ENCODE measurements around the gene APLP2.

DNA sequence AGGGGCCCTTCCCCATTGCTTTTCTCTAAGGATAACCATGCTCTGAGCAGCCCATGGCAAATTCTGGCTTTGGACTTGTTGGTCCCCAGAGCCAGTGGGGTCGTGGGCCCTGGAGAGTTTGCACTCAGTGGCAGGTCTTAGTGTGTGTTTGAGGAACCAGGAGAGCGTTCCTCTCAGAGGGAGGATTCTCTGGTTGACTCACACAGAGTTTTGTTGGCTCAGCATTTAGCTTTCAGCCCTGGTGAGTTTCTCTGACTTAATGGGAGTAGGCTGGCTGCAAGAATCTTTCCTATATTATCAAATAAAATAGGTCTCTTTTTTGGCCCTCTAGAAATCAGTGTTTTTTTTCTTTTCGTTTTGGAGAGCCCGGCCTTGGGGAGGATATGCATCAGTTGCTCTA is 110.8 kb downstream of the APLP2 start:
- TF ChIP-seq, protein P1, sequence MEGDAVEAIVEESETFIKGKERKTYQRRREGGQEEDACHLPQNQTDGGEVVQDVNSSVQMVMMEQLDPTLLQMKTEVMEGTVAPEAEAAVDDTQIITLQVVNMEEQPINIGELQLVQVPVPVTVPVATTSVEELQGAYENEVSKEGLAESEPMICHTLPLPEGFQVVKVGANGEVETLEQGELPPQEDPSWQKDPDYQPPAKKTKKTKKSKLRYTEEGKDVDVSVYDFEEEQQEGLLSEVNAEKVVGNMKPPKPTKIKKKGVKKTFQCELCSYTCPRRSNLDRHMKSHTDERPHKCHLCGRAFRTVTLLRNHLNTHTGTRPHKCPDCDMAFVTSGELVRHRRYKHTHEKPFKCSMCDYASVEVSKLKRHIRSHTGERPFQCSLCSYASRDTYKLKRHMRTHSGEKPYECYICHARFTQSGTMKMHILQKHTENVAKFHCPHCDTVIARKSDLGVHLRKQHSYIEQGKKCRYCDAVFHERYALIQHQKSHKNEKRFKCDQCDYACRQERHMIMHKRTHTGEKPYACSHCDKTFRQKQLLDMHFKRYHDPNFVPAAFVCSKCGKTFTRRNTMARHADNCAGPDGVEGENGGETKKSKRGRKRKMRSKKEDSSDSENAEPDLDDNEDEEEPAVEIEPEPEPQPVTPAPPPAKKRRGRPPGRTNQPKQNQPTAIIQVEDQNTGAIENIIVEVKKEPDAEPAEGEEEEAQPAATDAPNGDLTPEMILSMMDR (conservative IDR thresholded peaks at IDR 0.05; ENCODE audit: low read depth in 2 of 2), result no peak
- no peak for TF ChIP-seq EZH2phosphoT487 (IDR thresholded peaks at IDR 0.05; ENCODE audit: unreplicated experiment)
- TF ChIP-seq ZNF331 (CRISPR knock-in tag; IDR thresholded peaks at IDR 0.05; ENCODE audit: low read depth), result no peak
- no peak for TF ChIP-seq ETS1 (IDR thresholded peaks at IDR 0.05)
- TF ChIP-seq, protein P2, sequence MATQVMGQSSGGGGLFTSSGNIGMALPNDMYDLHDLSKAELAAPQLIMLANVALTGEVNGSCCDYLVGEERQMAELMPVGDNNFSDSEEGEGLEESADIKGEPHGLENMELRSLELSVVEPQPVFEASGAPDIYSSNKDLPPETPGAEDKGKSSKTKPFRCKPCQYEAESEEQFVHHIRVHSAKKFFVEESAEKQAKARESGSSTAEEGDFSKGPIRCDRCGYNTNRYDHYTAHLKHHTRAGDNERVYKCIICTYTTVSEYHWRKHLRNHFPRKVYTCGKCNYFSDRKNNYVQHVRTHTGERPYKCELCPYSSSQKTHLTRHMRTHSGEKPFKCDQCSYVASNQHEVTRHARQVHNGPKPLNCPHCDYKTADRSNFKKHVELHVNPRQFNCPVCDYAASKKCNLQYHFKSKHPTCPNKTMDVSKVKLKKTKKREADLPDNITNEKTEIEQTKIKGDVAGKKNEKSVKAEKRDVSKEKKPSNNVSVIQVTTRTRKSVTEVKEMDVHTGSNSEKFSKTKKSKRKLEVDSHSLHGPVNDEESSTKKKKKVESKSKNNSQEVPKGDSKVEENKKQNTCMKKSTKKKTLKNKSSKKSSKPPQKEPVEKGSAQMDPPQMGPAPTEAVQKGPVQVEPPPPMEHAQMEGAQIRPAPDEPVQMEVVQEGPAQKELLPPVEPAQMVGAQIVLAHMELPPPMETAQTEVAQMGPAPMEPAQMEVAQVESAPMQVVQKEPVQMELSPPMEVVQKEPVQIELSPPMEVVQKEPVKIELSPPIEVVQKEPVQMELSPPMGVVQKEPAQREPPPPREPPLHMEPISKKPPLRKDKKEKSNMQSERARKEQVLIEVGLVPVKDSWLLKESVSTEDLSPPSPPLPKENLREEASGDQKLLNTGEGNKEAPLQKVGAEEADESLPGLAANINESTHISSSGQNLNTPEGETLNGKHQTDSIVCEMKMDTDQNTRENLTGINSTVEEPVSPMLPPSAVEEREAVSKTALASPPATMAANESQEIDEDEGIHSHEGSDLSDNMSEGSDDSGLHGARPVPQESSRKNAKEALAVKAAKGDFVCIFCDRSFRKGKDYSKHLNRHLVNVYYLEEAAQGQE (IDR thresholded peaks at IDR 0.05; ENCODE audit: unreplicated experiment), result no peak
- no peak for TF ChIP-seq POLR2AphosphoS5 (IDR thresholded peaks at IDR 0.05; ENCODE audit: low read depth)
- no peak for TF ChIP-seq ZNF114 (CRISPR knock-in tag; IDR thresholded peaks at IDR 0.05)

Data from GM23338 (cell line).